Measurements from ENCODE around the gene AXDND1.

The AXDND1 gene

DNA sequence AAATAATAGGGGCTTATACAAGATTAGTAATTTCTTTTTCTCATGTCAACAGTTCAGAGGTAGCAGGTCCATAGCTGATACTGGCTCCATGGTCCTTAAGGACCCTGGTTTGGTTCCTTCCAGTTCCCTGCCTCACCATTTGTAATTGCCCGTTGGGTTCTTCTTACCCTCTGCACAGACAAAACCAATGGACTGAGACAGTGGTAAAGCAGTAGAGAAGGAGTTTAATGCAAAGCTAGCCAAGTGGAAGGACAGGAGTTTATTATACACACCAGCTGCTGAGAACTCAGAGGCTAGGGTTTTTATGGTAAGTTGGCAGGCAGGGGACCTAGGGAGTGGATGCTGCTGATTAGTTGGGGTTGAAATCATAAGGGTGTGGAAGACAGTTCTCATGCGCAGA, 35.9 kb upstream of the AXDND1 start:
- TF ChIP-seq, protein P1, sequence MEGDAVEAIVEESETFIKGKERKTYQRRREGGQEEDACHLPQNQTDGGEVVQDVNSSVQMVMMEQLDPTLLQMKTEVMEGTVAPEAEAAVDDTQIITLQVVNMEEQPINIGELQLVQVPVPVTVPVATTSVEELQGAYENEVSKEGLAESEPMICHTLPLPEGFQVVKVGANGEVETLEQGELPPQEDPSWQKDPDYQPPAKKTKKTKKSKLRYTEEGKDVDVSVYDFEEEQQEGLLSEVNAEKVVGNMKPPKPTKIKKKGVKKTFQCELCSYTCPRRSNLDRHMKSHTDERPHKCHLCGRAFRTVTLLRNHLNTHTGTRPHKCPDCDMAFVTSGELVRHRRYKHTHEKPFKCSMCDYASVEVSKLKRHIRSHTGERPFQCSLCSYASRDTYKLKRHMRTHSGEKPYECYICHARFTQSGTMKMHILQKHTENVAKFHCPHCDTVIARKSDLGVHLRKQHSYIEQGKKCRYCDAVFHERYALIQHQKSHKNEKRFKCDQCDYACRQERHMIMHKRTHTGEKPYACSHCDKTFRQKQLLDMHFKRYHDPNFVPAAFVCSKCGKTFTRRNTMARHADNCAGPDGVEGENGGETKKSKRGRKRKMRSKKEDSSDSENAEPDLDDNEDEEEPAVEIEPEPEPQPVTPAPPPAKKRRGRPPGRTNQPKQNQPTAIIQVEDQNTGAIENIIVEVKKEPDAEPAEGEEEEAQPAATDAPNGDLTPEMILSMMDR (IDR thresholded peaks at IDR 0.05): no peak
- H3K4me1 ChIP-seq (ENCODE audit: control insufficient read depth in 1 of 2, insufficient read depth in 1 of 2, low read depth in 1 of 2, low read length in 1 of 2): peaks cover 36 to 39% of the 10 kb centered on the region in 2 experiments
- H3K4me3 ChIP-seq (ENCODE audit: low read depth in 1 of 2, low read length in 1 of 2): no peak overlapping the region
- no peak overlapping the region for H3K27ac ChIP-seq
- no peaks in the 10 kb centered on the region for H3K27me3 ChIP-seq
- no peaks in the 10 kb centered on the region for H3K36me3 ChIP-seq
- no peaks in the 10 kb centered on the region for H3K9me3 ChIP-seq

GRCh38 chr1:179334440-179334839, 31.3 kb upstream of the AXDND1 start:
- no peaks in the 10 kb centered on the region for H3K9me3 ChIP-seq
- no peak overlapping the region for H3K27ac ChIP-seq
- no peaks in the 10 kb centered on the region for H3K4me1 ChIP-seq (ENCODE audit: control insufficient read depth in 1 of 2, insufficient read depth in 1 of 2, low read depth in 1 of 2, low read length in 1 of 2)
- H3K27me3 ChIP-seq: no peaks in the 10 kb centered on the region
- TF ChIP-seq, protein P1 (IDR thresholded peaks at IDR 0.05): no peak
- peaks cover 5% of the 10 kb centered on the region for H3K36me3 ChIP-seq
- H3K4me3 ChIP-seq (ENCODE audit: low read depth in 1 of 2, low read length in 1 of 2): no peak overlapping the region

DNA sequence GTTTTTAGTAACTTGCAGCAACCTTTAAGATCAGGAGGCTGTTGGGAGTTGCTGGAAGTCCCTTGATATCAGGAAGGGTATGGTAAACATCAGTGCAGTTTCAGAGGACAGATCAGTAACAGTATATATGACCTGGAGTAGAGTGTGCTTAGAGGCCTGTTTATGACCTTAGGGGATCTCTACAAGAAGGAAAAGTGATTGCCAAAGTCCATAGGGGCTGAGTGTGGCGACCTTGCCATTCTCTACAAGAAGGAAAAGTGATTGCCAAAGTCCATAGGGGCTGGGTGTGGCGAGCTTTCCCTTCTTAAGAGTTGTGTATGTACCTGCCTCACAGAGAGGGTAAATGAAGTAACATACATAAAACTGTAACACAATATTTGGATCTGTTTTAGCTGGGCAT, 28.5 kb upstream of the AXDND1 start:
- H3K4me1 ChIP-seq (ENCODE audit: control insufficient read depth in 1 of 2, insufficient read depth in 1 of 2, low read depth in 1 of 2, low read length in 1 of 2): peaks cover 0 to 5% of the 10 kb centered on the region in 2 experiments
- peaks cover 13% of the 10 kb centered on the region for H3K36me3 ChIP-seq
- no peak overlapping the region for H3K27ac ChIP-seq
- no peaks in the 10 kb centered on the region for H3K9me3 ChIP-seq
- no peak overlapping the region for H3K4me3 ChIP-seq (ENCODE audit: low read depth in 1 of 2, low read length in 1 of 2)
- no peaks in the 10 kb centered on the region for H3K27me3 ChIP-seq
- TF ChIP-seq, protein P1 (IDR thresholded peaks at IDR 0.05): no peak

GRCh38 chr1:179337942-179338560, 27.7 kb upstream of the AXDND1 start:
- H3K4me3 ChIP-seq (ENCODE audit: low read depth in 1 of 2, low read length in 1 of 2): no peak overlapping the region
- H3K27me3 ChIP-seq: no peaks in the 10 kb centered on the region
- no peaks in the 10 kb centered on the region for H3K9me3 ChIP-seq
- H3K4me1 ChIP-seq (ENCODE audit: control insufficient read depth in 1 of 2, insufficient read depth in 1 of 2, low read depth in 1 of 2, low read length in 1 of 2): peaks cover 0 to 5% of the 10 kb centered on the region in 2 experiments
- H3K36me3 ChIP-seq: peaks cover 13% of the 10 kb centered on the region
- no peak overlapping the region for H3K27ac ChIP-seq
- TF ChIP-seq, protein P1 (IDR thresholded peaks at IDR 0.05): no peak

DNA sequence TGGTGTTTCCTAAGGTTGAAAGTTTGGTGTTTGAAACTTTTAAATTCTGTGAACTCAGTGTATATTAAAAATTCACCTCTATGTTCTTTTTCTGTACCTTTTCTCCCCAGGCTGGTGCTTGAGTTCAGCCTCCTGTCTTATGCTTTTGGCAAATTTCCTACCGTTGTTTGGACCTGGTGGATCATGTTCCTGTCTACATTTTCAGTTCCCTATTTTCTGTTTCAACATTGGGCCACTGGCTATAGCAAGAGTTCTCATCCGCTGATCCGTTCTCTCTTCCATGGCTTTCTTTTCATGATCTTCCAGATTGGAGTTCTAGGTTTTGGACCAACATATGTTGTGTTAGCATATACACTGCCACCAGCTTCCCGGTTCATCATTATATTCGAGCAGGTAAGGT, 24.9 kb upstream of the AXDND1 start:
- Histone ChIP-seq H3K36me3 (peaks cover 38% of the 10 kb centered on the region), H3K9me3 (no peaks in the 10 kb centered on the region), H3K27me3 (no peaks in the 10 kb centered on the region), H3K4me3 (ENCODE audit: low read depth in 1 of 2, low read length in 1 of 2) (no peak overlapping the region), H3K27ac (no peak overlapping the region), H3K4me1 (ENCODE audit: control insufficient read depth in 1 of 2, insufficient read depth in 1 of 2, low read depth in 1 of 2, low read length in 1 of 2) (peaks cover 0 to 5% of the 10 kb centered on the region in 2 experiments)
- TF ChIP-seq, protein P1 (IDR thresholded peaks at IDR 0.05): no peak

All from neutrophil (primary cell).